Heart right ventricle (tissue), 16 donors: ENCODE results near the gene EYA4. TPM values are rescaled to one million over a fixed set of nuclear protein-coding genes. Genes with fewer than 3 reads are reported as not detected.

Experiments used
- ATAC-seq, 8 donors: fragments of 200-7000 bp; cut with Tn5 transposase; one replicate each; pipeline ENCODE4 v1.9.1; 2020; ENCODE audit warnings: mild to moderate bottlenecking in 8 of 8, moderate library complexity in 8 of 8, moderate number of reproducible peaks in 1 of 8
- DNase-seq, 2 donors: peaks; one replicate each; pipeline ENCODE4 v3.0.0-alpha.2; 2020
- H3K27ac ChIP-seq, 10 donors: fragments of 200-600 bp; sonication (generic) in 2 of 10; one replicate each; pipeline versions ENCODE4 v1.5.0 to v1.8.0; 2020 to 2022; ENCODE audit warnings: mild to moderate bottlenecking in 3 of 10
- H3K27me3 ChIP-seq, 7 donors: fragments of 200-600 bp; one replicate each; pipeline ENCODE4 v1.8.0; 2021 to 2022; ENCODE audit warnings: mild to moderate bottlenecking in 2 of 7
- H3K36me3 ChIP-seq, 9 donors: fragments of 200-600 bp; sonication (generic) in 1 of 9; one replicate each; pipeline versions ENCODE4 v1.5.0 to v1.8.0; 2020 to 2022; ENCODE audit warnings: mild to moderate bottlenecking in 2 of 9
- H3K4me1 ChIP-seq, 9 donors: fragments of 200-600 bp; sonication (generic) in 1 of 9; one replicate each; pipeline versions ENCODE4 v1.5.0 to v1.8.0; 2020 to 2022; ENCODE audit warnings: mild to moderate bottlenecking in 4 of 9
- H3K4me3 ChIP-seq, 10 donors: fragments of 200-600 bp; sonication (generic) in 2 of 10; one replicate each; pipeline versions ENCODE4 v1.5.0 to v1.8.0; 2020 to 2022; ENCODE audit warnings: mild to moderate bottlenecking in 7 of 10, moderate library complexity in 2 of 10
- H3K9me3 ChIP-seq, 11 donors: fragments of 200-600 bp in 10 of 11; sonication (generic) in 2 of 11; one replicate each; pipeline versions ENCODE4 v1.5.0 to v1.8.0; 2013 to 2022; ENCODE audit warnings: mild to moderate bottlenecking in 2 of 11, control low read depth in 1 of 11, moderate library complexity in 1 of 11
- WGBS, 2 donors: extraction: QIAGEN DNeasy Blood & Tissue Kit; methylation state at CpG; one replicate each; pipeline ENCODE4 v1.1.7; 2013; ENCODE audit warnings: inconsistent platforms in 1 of 2; 5-methylcytosine and 5-hydroxymethylcytosine counted together
- intact Hi-C, 10 donors: fragments of 100-400 bp; cut with DNase I; formaldehyde crosslinking; loops; one replicate each; pipeline versions ENCODE4 v1.11.1 to v1.14.2; 2022
- polyA plus RNA-seq, 2 donors: library from polyadenylated mRNA; stranded (reverse); fragments of 200-250 nt; gene quantifications; one replicate each; pipeline ENCODE4 v1.2.3, GENCODE V29; 2013
- total RNA-seq, 10 donors: library from RNA; stranded (reverse); fragmentation: NEBNext Ultra II Directional in 3 of 10; extraction: Animal tissue kit (Norgen Biotek cat#: 25700) in 3 of 10; gene quantifications; one replicate each; pipeline versions ENCODE4 v1.2.1 to v1.2.4, GENCODE V29; 2021 to 2023
- TF ChIP-seq, protein P1 (sequence below), 9 donors: fragments of 200-600 bp; sonication (generic) in 2 of 9; IDR thresholded peaks; one replicate each; pipeline versions ENCODE4 v1.5.0 to v1.8.0; 2021 to 2022; ENCODE audit warnings: antibody characterized with exemption in 9 of 9, mild to moderate bottlenecking in 5 of 9, moderate library complexity in 1 of 9
- donor health status: Arrhythmogenic right ventricular cardiomyopathy.
- donor health status: ischemic (EF 13 %, LVEDD 7.1; RV severe dilation, severe dysfunction).
- donor health status: healthy with polysubstance abuse.
- donor health status: DM: no; HTN: yes; CAD: no.
- donor health status: DM: no; HTN: no; CAD: no.
- donor health status: ischemic (EF 25% LVEDD 6.9; RV normal size, moderate dysfunction).
- donor health status: ischemic (EF 25% LVEDD 5.7; RV mildly dilated, moderate dysfunction).
- donor health status: healthy.
- donor health status: DM: yes; HTN: yes; CAD: no.
- donor health status: Ischemic cardiomyopathy.
- donor health status: ischemic (EF 35%, LVEDD 5.7; RV mildly dilated, moderate dysfunction).
- donor health status: nonischemic (EF 11% LVEDD 7.7; RV severe dilation, severe dysfunction).
- donor health status: DM: yes; HTN: yes; CAD: no.
- donor health status: PGD.
- donor health status: ischemic (EF 29% LVEDD 5.4; RV normal size, mild dysfunction).
- donor health status: nonischemic (EF 23%, LVEDD 6.1; RV moderate dilation, normal function).

EYA4 gene
- total and polyA plus RNA-seq, 12 donors = 1.6 to 30.2 (median 17.9) TPM

- TF ChIP-seq, protein P1, sequence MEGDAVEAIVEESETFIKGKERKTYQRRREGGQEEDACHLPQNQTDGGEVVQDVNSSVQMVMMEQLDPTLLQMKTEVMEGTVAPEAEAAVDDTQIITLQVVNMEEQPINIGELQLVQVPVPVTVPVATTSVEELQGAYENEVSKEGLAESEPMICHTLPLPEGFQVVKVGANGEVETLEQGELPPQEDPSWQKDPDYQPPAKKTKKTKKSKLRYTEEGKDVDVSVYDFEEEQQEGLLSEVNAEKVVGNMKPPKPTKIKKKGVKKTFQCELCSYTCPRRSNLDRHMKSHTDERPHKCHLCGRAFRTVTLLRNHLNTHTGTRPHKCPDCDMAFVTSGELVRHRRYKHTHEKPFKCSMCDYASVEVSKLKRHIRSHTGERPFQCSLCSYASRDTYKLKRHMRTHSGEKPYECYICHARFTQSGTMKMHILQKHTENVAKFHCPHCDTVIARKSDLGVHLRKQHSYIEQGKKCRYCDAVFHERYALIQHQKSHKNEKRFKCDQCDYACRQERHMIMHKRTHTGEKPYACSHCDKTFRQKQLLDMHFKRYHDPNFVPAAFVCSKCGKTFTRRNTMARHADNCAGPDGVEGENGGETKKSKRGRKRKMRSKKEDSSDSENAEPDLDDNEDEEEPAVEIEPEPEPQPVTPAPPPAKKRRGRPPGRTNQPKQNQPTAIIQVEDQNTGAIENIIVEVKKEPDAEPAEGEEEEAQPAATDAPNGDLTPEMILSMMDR (IDR thresholded peaks at IDR 0.05) = no peak
- Histone ChIP-seq H3K4me1 (peaks cover 0 to 29% (median 10%) of the 10 kb centered on the region in 9 donors), H3K36me3 (no peaks in the 10 kb centered on the region), H3K9me3 (no peaks in the 10 kb centered on the region), H3K27me3 (no peaks in the 10 kb centered on the region), H3K4me3 (no peak overlapping the region), H3K27ac (no peak overlapping the region)
- WGBS, 2 donors = 46 to 61% methylated on average over 1 of the region's 1 CpG
- ATAC-seq (no peak), DNase-seq (no peak)
- intact Hi-C loops = no loop called here
These were observed 49.8 kb downstream of the EYA4 start for GRCh38 chr6:133290930-133291329.

DNA sequence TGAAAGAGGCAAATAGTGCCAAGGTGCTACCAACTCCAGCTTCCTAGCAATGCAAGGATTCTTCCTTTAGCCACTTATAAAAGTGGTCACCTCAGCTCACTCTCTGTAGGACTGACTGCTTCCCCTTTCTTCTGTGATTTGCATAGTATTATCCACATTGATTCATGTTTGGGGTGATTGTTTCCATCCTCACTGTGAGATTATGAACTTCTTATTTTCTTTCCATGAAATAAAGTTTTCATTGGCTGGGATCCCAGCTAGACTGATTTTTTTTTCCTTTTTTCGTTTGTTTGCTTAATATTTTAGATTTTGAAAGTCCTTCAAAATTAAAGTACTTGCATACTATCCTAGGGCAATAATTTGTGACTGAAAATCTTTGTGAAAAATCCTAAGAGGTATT is 50.5 kb downstream of the EYA4 start:
- Histone ChIP-seq H3K27ac (no peak overlapping the region), H3K9me3 (no peaks in the 10 kb centered on the region), H3K36me3 (no peaks in the 10 kb centered on the region), H3K4me3 (no peak overlapping the region), H3K27me3 (no peaks in the 10 kb centered on the region), H3K4me1 (peaks cover 0 to 28% (median 10%) of the 10 kb centered on the region in 9 donors)
- no peak for DNase-seq
- TF ChIP-seq, protein P1 (IDR thresholded peaks at IDR 0.05) = no peak
- ATAC-seq = no peak
- intact Hi-C loops = no loop called here
- 36 to 47% methylated on average over 1 of the region's 1 CpG for WGBS, 2 donors

GRCh38 chr6:133297657-133298056 is 56.5 kb downstream of the EYA4 start:
- Histone ChIP-seq H3K27ac (no peak overlapping the region), H3K4me3 (no peak overlapping the region), H3K9me3 (no peaks in the 10 kb centered on the region), H3K4me1 (peaks cover 0 to 15% (median 0%) of the 10 kb centered on the region in 9 donors), H3K27me3 (no peaks in the 10 kb centered on the region), H3K36me3 (no peaks in the 10 kb centered on the region)
- 47 to 52% methylated on average over 2 of the region's 2 CpGs for WGBS, 2 donors
- TF ChIP-seq, protein P1 (IDR thresholded peaks at IDR 0.05) = no peak
- intact Hi-C loops = no loop called here
- ATAC-seq = peak in 2 of 8 donors; percentile 46 to 67
- DNase-seq = no peak

DNA sequence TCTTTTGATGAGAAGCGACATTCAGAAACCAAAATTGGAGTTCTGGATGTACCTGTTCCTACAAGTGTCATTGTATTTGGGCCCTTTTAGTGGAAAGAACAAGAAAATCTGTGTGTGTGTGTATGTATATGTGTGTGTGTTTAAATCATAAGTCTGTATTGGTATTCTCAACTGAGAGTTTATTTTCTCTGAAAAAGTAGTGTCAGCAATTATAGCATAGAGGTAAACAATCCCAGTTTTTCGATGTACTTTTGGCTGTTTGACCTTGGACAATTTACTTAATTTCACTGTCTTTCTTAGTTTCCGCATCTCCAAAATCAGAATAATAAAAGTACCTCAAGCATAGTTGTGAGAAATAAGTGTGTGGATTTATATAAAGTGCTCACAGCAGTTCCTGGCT is 57.2 kb downstream of the EYA4 start:
- intact Hi-C loops = no loop called here
- H3K9me3 ChIP-seq = no peaks in the 10 kb centered on the region
- H3K4me3 ChIP-seq = no peak overlapping the region
- 71 to 81% methylated on average over 3 of the region's 3 CpGs for WGBS, 2 donors
- TF ChIP-seq, protein P1 (IDR thresholded peaks at IDR 0.05) = no peak
- no peak for DNase-seq
- no peaks in the 10 kb centered on the region for H3K36me3 ChIP-seq
- no peak for ATAC-seq
- peak overlapping the region in 2 of 10 donors; percentile 3 to 15 for H3K27ac ChIP-seq
- no peaks in the 10 kb centered on the region for H3K27me3 ChIP-seq
- peaks cover 0 to 15% (median 0%) of the 10 kb centered on the region in 9 donors for H3K4me1 ChIP-seq
